Activated gamma-delta T cell treated with Interleukin-2 at 50 U/mL for 16 hours (primary cell): ENCODE results near the gene RTKN2.

ENCODE experiments used
- DNase-seq: peaks from one replicate; pipeline ENCODE4 v3.0.0-alpha.2; 2020

The RTKN2 gene

GRCh38 chr10:62214364-62214874 is 54.2 kb downstream of the RTKN2 start:
- DNase-seq: no peak

DNA sequence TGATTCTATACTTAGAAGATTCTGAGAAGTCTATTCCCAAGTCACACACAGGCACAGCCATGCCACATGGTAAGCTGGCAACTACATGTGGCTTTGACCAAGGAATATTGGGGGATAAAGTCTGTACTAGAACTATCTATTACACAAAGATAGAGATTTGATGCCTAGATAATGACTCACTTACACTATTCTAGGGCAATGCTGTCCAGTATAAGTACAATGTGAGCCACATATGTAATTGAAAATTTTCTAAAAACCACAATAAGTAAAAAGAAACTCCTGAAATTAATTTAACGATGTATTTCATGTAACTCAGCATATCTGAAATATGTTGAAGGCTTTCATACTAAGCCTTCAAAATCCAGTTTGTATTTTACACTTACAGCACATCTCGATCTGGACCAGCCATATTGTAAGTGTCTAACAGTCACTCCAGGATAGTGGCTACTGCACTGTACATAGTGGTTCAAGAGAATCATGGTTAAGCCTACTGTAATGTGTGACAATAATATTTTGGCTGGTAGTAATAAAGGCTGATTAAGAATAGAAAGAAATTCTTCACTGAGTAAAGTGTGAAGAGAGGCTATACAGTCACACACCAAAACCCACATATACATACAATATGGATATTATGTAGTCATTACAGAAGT is 62.8 kb downstream of the RTKN2 start:
- DNase-seq: no peak

- no peak for DNase-seq
Observed at GRCh38 chr10:62199584-62199983, 69.1 kb downstream of the RTKN2 start.

GRCh38 chr10:62196528-62196927 is 72.1 kb downstream of the RTKN2 start:
- DNase-seq: no peak

DNA sequence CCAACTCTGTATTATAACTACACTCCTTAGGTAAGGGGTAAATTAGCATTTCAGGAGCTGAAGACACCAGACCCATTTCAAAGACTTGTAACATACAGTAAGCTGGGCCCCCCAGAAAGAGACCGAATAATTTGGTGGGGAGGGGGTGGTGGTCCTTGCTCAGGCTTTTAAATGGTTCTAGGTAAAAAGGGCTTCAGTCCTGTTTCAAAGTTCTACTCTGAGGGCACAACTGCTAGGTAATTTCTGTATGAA is 73.0 kb downstream of the RTKN2 start:
- no peak for DNase-seq

DNA sequence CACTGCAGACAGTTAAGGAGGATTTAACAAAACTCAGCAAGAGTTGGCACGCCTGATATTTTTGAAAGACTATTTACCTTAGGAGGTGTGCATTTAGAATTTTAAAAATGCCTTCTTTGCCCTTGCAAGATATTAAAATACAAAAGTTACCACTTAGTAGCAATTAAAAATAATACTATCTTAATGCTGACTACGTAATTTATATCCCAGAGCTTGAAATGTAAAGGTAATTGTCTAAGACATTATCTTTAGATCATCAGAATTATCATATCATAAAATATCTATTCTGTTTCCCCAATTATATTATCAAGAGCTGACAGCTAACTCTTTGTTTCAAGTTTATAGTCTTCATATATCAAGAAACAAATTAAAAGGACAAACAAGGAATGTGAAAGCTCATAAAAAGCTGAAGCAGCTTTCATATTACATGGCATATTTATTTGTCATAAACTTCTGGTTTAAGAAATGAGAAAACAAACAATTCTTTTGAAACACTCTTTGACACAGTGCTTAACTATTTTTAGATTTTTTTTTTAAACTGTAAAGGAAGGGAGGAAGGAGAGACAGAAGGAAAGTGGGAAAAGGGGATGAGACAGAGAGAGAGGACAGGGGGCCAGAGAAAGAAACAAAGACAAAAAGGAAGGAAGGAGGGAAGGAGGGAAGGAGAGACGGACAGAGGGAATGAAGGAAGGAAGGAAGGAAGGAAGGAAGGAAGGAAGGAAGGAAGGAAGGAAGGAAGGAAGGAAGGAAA is 73.5 kb downstream of the RTKN2 start:
- DNase-seq: no peak

- no peak for DNase-seq
Observed at GRCh38 chr10:62193479-62193878, 75.2 kb downstream of the RTKN2 start.

- no peak for DNase-seq
Observed at GRCh38 chr10:62189131-62189530, 79.5 kb downstream of the RTKN2 start.

GRCh38 chr10:62188021-62188616 is 80.5 kb downstream of the RTKN2 start:
- no peak for DNase-seq

GRCh38 chr10:62186999-62187675 is 81.5 kb downstream of the RTKN2 start:
- DNase-seq: no peak

- no peak for DNase-seq
Observed at GRCh38 chr10:62185919-62186692, 82.5 kb downstream of the RTKN2 start.

DNA sequence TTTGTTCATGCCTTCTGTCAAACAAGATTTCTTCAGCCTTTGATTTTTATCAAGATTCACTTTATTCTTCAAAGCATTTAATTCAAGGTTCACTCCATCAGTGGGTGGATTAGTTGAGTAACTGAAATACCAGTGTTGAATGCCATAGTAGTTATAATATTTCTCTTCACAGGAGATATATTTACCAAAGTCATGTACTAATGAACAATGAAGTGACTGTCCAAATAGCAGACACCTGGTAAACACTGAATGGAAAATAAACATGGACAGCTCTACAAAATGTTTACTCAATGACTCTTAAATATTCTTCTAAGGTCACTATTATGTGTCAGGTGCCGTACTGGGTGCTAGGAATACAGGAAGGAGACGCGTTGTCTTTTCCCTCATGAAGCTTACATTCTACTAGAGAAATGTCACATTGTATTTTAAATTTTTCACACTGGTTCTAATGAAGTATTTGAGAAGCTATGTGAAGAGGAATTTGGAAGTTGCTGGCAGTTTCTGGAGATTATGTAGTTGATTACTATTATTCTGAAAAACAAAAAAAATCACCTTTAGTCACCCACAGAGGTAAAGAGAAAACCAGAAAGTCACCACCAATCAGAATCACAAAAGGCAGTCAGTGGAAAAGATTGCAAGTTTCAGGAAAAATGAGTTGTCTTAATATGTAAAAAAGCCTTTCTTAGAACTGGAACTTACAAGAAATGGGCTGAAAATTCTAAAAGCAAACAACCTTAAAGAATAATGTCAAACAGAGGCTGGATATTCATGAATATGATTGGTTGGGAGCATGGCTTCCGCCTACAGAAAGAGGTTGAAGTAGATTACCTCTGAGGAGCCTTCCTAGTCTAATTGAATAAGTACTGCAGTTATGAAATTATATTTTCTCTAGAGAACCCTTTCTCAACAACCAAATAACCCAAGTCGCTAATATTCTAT is 84.5 kb downstream of the RTKN2 start:
- DNase-seq: no peak

DNA sequence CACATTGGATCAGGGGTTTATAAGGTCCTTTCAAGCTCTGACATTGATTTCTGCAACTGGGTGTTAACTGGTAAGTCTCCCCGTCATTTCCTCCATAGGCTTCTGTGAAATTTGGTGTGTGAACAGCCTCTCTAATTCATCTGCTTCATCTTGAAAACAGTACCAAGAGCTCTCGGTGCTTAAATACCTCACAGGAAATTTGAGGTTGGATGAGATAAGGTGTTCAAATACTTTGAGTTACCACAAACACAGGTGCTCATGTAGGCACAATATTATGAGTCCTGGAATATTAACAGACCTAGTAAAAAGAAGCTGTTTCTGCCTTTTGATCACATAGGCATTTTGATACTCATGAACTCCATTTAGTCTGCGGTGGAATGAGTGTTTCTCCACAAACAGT is 85.2 kb downstream of the RTKN2 start:
- peak; percentile 48 for DNase-seq

DNA sequence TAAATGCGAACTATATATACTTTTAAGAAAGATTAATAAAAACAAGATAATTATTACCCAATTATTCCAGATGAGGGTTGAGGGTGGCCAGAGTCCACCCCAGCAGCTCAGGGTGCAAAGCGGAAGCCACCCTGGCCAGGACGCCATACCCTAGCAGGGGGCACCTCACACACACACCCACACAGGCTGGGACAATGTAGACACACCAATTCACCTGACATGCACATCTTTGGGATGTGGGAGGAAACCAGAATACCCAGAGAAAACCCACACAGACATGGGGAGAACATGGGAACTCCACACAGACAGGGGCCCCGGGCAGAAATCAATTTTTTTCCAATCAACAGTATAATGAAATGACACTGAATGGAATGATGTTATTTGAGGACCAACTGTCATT is 86.0 kb downstream of the RTKN2 start:
- DNase-seq: no peak

DNA sequence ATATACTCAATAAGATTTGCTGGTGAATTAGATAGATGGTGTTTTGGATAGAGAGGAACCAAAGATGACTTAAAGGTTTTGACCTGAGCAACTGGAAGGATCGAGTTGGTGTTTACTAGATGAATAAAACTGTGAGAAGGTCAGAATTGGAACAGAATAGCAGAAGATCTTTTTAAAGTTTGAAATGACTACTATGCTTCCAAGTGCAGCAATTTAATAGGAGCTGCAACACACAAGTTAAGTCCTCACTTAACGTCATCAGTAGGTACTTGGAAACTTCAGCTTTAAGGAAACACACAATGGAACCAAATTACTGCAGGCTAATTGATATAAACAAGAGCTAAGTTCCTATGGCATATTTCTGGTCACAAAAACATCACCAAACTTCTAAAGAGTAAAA is 86.5 kb downstream of the RTKN2 start:
- no peak for DNase-seq

- no peak for DNase-seq
Observed at GRCh38 chr10:62180677-62181076, 88.0 kb downstream of the RTKN2 start.

DNA sequence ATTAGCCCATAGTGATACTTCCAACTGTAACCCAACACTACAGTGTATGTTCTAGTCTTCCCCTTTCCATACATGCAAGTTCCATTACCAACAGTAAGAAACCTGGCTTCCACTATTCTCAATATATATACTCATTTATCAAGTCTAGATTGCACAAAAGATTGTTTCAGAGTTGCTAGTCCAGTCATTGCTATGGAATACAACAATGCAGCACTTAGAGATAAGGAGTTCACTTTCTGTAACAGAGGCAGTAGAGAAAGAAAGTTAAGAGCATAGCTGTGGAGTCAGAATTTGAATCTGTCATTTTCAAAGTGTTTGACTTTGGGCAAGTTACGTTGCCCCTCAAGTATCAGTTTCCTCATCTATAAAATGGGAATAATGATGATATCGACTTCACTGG is 90.1 kb downstream of the RTKN2 start:
- DNase-seq: no peak

GRCh38 chr10:62177111-62177510 is 91.5 kb downstream of the RTKN2 start:
- no peak for DNase-seq

- DNase-seq: no peak
Observed at GRCh38 chr10:62175251-62175650, 93.4 kb downstream of the RTKN2 start.

DNA sequence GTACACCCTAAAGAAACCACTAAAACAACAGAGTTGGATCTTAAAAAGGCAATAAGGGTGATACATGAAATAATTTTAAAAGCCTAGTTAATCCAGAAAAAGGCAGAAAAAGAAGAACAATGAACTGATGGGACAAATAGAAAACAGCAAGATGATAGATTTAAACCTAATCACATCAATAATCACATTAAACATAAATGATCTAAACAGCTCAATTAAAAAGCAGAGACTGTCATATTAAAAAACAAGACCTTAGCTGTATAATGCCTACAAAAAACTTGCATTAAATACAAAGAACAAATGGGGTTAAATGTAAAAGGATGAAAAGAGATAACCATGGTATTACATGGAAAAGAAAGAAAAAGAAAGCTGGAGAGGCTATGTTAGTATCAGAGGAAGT is 96.2 kb downstream of the RTKN2 start:
- no peak for DNase-seq

DNA sequence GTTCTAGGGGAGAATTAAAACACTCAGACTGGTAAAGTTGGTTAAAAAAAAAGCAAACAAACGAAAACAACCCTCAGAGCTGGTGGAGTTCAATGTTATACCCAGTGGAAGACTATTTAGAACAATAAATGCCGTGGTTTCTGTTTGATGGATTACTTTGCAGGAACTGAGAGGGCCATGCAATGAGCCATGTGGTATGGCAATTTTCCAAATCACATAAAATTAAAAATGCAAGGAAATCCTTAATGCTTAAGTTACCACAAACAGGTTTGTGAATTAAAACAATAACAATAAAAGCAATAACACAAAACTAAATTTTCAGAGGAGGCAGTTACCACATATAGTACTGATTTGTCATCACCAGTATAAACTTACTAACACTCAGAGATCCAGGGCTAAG is 96.9 kb downstream of the RTKN2 start:
- no peak for DNase-seq

GRCh38 chr10:62170732-62171131 is 97.9 kb downstream of the RTKN2 start:
- DNase-seq: no peak
